Left ventricle myocardium inferior (tissue), 1 donor: ENCODE results near the gene OR8J3. TPM values are rescaled to one million over a fixed set of nuclear protein-coding genes. Genes with fewer than 3 reads are reported as not detected.

Source experiments
- DNase-seq: peaks from one replicate; pipeline ENCODE4 v3.0.0-alpha.2; 2020
- H3K27ac ChIP-seq: fragments of 200-600 bp; replicated peaks from 2 replicates; pipeline ENCODE4 v1.8.0; 2021
- H3K27me3 ChIP-seq: fragments of 200-600 bp; 2 replicates; pipeline ENCODE4 v1.8.0; 2021; ENCODE audit warnings: low read depth
- H3K36me3 ChIP-seq: fragments of 200-600 bp; 2 replicates; pipeline ENCODE4 v1.8.0; 2021
- H3K4me1 ChIP-seq: fragments of 200-600 bp; 2 replicates; pipeline ENCODE4 v1.8.0; 2021
- H3K4me3 ChIP-seq: fragments of 200-600 bp; 2 replicates; pipeline ENCODE4 v1.8.0; 2021; ENCODE audit warnings: mild to moderate bottlenecking, moderate library complexity
- H3K9me3 ChIP-seq: fragments of 200-600 bp; replicated peaks from 2 replicates; pipeline ENCODE4 v1.8.0; 2021
- intact Hi-C: fragments of 100-400 bp; cut with micrococcal nuclease; formaldehyde crosslinking; loops from one replicate; pipeline ENCODE4 v1.11.0; 2022
- long read RNA-seq: library from polyadenylated mRNA; unstranded; transcript quantifications from one replicate; pipeline ENCODE4 v2.0.0, GENCODE V29; 2021
- total RNA-seq: library from RNA; stranded (reverse); fragmentation: NEBNext Ultra II Directional; extraction: Animal tissue kit (Norgen Biotek cat#: 25700); gene quantifications from one replicate; pipeline ENCODE4 v1.2.1, GENCODE V29; 2021
- TF ChIP-seq, protein P1 (sequence below): fragments of 200-600 bp; IDR thresholded peaks from 2 replicates; pipeline ENCODE4 v1.8.0; 2021; ENCODE audit warnings: antibody characterized with exemption, mild to moderate bottlenecking, borderline replicate concordance
- donor health status: DM: no; HTN: yes; CAD: no; lungs with severe emphysema.

OR8J3 gene, protein sequence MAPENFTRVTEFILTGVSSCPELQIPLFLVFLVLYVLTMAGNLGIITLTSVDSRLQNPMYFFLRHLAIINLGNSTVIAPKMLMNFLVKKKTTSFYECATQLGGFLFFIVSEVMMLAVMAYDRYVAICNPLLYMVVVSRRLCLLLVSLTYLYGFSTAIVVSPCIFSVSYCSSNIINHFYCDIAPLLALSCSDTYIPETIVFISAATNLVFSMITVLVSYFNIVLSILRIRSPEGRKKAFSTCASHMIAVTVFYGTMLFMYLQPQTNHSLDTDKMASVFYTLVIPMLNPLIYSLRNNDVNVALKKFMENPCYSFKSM
- total RNA-seq: not detected
- long read RNA-seq: 0 reads

DNA sequence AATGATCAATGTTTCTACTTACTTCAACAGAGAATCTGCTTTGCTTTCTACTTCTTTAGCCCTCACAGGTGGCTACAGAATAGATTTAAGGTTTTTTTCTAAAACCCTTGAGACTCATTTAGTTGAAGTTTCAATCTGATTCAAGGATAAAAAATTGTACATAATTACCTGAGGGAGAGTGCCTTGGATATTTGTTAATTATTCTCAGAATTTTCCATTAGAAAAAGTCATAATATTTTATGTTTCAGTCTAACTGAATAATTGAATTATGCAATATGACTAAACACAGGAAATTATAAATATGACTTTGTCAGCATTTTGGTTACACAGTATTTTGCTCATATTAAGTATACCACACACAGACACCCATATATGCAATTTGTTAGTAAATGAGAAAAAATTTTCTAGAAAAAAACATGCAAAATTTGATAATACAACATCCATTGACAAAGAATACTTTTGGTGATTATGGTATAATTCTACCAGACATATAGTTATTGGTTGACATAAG, at the start of gene OR8J3:
OR8J3 (minus strand) TSS at position 51 of the 511 bp plus-strand sequence. CDS start 2,483 bp downstream, outside the sequence.
- no peaks in the 10 kb centered on the region for H3K36me3 ChIP-seq
- H3K4me1 ChIP-seq: no peaks in the 10 kb centered on the region
- no peaks in the 10 kb centered on the region for H3K27me3 ChIP-seq
- intact Hi-C loops: no loop called here
- no peak within 1 kb of the TSS for H3K4me3 ChIP-seq
- TF ChIP-seq, protein P1, sequence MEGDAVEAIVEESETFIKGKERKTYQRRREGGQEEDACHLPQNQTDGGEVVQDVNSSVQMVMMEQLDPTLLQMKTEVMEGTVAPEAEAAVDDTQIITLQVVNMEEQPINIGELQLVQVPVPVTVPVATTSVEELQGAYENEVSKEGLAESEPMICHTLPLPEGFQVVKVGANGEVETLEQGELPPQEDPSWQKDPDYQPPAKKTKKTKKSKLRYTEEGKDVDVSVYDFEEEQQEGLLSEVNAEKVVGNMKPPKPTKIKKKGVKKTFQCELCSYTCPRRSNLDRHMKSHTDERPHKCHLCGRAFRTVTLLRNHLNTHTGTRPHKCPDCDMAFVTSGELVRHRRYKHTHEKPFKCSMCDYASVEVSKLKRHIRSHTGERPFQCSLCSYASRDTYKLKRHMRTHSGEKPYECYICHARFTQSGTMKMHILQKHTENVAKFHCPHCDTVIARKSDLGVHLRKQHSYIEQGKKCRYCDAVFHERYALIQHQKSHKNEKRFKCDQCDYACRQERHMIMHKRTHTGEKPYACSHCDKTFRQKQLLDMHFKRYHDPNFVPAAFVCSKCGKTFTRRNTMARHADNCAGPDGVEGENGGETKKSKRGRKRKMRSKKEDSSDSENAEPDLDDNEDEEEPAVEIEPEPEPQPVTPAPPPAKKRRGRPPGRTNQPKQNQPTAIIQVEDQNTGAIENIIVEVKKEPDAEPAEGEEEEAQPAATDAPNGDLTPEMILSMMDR: no peak
- no peak for DNase-seq
- H3K9me3 ChIP-seq: no peaks in the 10 kb centered on the region
- H3K27ac ChIP-seq: no peak within 1 kb of the TSS

DNA sequence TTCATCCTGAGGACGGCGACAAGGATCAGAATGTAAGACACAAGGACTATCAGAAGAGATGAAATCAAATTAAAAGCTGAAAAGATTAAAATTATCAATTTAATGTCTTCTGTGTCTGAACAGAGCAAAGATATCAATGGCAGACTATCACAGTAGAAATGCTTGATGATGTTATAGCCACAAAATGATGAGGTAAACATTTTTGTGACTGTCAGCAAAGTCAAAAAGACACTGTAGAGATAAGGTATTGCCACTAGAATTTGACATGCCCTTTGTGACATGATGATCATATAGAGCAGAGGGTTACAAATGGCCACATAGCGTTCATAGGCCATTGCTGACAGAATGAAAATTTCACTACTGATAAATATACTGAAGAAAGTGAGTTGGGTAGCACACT, 48.6 kb upstream of the OR8J3 start:
- DNase-seq: no peak
- no peaks in the 10 kb centered on the region for H3K27me3 ChIP-seq
- H3K27ac ChIP-seq: no peak overlapping the region
- H3K9me3 ChIP-seq: peaks cover 24% of the 10 kb centered on the region
- no peaks in the 10 kb centered on the region for H3K4me1 ChIP-seq
- H3K36me3 ChIP-seq: no peaks in the 10 kb centered on the region
- H3K4me3 ChIP-seq: no peak overlapping the region
- intact Hi-C loops: no loop called here
- TF ChIP-seq, protein P1: no peak

DNA sequence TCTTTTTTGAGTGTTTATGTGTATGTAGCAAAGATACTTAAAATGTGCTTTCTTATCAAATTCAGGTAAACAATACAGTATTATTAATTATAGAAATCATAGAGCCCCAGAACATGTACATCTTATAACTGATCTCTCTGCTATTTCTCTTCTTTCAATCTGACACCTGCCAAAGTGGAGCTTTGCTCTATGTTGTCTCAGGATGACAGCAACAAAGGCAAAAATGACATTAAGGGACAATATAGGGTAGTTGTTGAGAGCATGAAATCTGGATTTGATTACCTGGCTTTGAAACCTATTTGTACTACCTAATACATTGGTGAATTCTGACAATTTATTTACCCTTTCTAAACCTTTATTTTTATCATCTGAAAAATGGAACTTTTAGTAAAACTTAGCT, 43.5 kb upstream of the OR8J3 start:
- intact Hi-C loops: no loop called here

DNA sequence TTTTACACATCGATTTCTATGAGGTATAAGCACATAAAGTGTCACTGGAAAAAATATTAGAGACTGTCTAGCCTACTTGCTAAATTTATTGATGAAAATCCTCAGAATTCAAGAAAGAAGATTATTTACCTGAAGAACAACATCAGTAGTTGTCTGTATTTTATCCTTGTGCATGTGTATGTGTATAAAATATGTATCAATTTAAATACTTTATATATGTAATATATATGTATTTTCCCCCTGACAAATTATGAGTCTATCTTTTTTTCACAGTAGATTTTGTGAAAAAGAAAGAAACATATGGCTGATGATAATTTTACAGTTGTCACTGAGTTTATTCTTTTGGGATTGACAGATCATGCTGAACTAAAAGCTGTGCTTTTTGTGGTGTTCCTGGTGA, 36.3 kb upstream of the OR8J3 start, which contains the start of gene OR5J2:
OR5J2 (plus strand) TSS at position 301 of the 400 bp plus-strand sequence; CDS start at position 301, 0 bp downstream.
- intact Hi-C loops: no loop called here
- DNase-seq: no peak
- TF ChIP-seq, protein P1: no peak

More for the DNA sequence above, 43.5 kb upstream of the OR8J3 start:
- no peaks in the 10 kb centered on the region for H3K4me1 ChIP-seq
- H3K9me3 ChIP-seq: peaks cover 34% of the 10 kb centered on the region
- TF ChIP-seq, protein P1: no peak
- H3K27ac ChIP-seq: no peak overlapping the region
- H3K4me3 ChIP-seq: no peak overlapping the region
- no peaks in the 10 kb centered on the region for H3K27me3 ChIP-seq
- H3K36me3 ChIP-seq: no peaks in the 10 kb centered on the region
- no peak for DNase-seq

DNA sequence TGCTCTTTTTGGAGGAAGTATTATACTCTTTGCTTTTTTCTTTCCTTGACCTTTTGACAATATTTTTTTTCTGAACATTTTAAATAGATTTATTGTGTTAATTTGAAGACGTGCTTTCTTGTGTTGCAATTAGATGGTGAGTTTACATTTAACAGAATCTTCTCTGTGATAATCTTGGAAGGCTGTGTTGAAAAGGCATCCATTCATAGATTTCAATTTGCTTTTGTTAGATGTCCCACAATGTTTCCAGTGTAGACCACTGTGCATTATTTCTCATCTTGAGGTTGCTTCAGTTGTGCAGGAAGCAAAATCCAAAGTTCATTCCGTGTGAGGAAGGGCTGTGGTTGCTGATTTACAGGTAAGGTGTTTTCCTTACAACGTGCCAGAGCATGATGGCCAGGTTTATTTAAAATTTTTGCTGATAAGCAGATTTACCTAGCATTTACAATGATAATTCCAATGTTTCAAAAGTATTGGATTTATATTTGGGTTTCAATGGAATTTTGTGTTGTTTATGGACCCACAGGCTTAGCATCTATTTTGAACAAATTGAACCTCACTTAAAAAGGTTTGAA, 32.3 kb upstream of the OR8J3 start:
- peaks cover 9% of the 10 kb centered on the region for H3K9me3 ChIP-seq
- H3K27ac ChIP-seq: no peak overlapping the region
- TF ChIP-seq, protein P1: no peak
- DNase-seq: no peak
- intact Hi-C loops: no loop called here
- no peak overlapping the region for H3K4me3 ChIP-seq
- H3K4me1 ChIP-seq: no peaks in the 10 kb centered on the region
- no peaks in the 10 kb centered on the region for H3K27me3 ChIP-seq
- H3K36me3 ChIP-seq: no peaks in the 10 kb centered on the region

More for the DNA sequence above, 36.3 kb upstream of the OR8J3 start, which contains the start of gene OR5J2:
- Histone ChIP-seq H3K4me3 (no peak within 1 kb of the TSS), H3K4me1 (no peaks in the 10 kb centered on the region), H3K9me3 (peaks cover 30% of the 10 kb centered on the region), H3K27ac (no peak within 1 kb of the TSS), H3K27me3 (no peaks in the 10 kb centered on the region), H3K36me3 (no peaks in the 10 kb centered on the region)
